SHP77 (cell line): ENCODE results near the gene PPP1R13L.
A peak's percentile ranks its signal among the peaks of the same experiment; 100 is the strongest.

Experiments
- DNase-seq, 2 experiments: peaks; one replicate each; lab custom pipeline; 2025; lab: John Stamatoyannopoulos, UW

Gene PPP1R13L

DNA sequence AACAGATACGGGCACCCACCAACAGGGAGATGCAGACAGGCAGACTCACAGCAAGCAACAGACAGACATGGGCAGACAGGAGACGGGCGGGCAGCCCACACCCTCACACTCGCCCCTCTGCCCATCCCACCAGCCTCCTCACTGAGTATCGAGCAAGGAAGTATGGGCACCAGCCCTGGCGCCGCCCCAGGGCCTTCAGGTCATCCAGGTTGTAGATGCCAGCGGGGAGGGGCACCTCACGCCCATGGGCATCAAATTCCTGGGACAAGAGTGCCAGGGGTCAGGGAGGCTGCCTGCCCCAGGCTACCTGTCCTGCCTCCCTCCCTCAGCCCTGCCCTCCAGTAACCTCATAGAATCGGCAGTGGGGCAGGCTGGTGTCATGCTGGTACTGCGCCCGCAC, 40.2 kb downstream of the PPP1R13L start:
- no peak for DNase-seq

DNA sequence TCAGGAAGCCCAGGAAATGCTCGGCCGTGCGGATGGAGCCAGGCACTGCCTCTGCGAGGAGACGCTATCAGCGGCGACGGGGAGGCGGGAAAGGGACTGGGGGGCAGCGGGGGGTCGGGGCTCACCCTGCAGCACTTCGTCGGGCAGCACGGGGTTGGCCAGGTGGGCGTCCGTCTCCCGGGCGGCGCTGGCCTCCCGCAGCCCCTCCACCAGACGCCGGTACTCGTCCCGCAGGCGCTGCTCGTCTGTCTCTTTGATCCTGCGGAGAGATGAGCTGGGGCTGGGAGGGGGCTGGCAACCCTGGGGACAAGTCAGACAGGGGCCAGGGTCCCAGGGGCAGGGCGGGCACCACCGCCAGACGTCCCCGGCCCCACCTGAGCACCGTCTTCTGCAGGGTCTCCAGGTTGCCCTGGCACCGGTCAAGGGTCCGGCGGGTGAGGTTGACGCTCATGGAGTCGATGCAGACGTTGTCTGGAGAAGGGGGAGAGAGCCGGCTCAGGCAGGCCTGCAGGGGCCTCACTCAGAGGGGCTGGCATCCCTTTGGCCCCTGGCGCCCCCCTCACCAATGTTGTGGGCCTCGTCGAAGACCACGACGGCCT, 40.9 kb downstream of the PPP1R13L start:
- DNase-seq, result no peak

DNA sequence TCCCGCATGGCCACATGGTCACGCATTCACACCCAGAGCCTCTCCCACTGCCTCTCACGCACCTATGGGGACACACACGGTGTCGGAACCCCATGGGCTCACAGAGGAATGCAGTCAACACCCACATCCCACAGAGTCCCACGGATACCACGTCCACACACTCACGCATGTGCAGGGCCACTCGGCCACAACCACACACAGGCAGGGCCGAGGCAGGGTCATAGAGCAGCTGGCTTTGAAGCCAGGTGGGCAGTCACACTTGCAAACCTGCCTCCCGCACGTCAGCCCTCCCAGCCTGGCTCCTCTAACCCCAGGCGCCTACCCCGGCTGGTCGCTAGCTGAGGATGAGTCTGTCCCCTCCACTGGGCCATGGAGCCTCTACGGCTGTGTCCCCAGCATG, 42.6 kb downstream of the PPP1R13L start:
- no peak for DNase-seq

DNA sequence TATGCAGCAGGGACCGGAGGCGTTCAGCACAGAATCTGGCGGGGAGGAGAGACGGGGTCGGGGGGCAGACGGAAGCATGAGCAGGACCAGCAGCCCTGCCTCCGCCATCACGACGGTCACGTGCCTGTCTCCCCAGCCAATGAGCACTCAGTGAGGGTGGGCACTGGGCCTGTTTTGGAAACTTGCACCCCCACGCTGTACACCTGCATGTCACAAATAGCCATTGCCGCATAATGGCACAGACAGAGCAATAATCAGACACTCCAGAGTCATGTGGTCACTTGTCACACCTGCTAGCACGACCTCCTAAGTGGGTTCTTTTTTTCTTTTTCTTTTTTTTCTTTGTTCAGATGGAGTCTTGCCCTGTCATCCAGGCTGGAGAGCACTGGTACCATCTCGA, 43.3 kb downstream of the PPP1R13L start:
- no peak for DNase-seq

DNA sequence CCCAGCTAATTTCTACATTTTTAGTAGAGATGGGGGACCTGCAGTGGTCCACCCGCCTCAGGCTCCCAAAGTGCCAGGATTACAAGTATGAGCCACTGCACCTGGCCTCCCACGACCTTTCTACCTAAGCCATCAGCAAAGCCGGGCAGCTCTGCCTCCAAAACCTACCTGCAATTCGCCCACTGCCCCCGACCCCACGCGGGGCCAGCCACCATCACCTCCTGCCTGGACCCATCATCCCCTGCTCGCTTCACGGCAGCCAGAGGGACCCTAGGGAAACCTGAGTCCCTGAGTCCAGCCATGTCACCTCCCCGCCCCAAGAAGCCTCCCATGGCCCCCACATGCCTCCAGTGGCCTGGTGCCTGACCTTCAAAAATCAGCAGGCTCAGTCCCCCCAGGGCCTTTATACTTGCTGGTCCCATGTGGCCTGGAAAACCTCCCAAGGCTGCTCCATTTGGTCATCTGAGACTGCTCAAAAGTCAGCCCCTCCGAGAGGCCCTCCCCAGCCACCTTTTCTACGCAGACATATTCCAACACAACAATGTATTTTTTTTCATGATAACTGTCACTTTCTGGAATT, 46.6 kb downstream of the PPP1R13L start:
- no peak for DNase-seq

DNA sequence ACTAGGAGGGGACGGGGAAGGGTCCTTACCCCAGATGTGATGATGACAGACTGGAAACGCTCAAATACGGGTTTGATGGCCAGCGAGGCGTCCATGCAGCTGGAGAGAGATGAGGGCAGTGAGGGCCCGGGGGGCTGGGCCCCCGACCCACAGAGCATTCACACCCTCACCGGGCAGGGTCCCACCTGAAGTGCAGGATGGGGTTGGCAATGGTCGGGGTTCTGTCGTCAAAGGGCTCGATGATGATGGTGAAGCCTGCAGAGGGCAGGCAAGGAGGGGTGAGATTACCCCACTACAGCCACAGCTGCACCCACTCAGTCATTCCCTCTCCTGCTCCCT, 47.5 kb downstream of the PPP1R13L start:
- no peak for DNase-seq

DNA sequence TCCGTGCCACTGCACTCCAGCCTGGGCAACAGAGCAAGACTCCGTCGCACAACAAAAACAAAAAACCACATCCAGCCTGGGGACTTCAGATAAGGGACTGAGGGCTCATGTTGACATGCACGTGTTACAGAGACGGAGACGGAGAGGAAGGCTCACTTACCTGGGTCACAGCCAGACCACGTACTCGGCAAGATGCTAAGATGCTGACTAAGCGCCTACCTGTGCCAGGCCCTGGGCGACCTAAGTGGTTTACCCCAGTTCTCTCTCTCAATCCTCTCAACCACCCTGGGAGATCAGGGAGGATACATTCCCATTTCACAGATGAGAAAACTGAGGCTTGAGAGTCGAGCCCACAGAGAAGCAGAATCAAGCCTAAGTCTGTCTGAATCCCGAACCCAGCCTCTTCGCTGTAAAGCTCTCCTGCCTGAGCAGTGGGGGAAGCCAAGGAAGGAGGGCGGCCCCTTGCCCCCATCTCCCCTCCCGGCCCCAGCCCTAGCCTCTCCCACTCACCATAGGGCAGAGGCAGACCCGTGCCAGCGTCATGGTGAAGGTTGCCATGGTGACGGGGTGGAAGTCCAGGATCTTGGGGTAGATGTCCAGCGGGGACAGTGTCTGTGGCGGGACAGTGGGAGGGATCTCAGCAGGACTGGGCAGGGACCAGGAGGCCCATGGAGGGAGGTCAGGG, 48.0 kb downstream of the PPP1R13L start:
- no peak for DNase-seq

DNA sequence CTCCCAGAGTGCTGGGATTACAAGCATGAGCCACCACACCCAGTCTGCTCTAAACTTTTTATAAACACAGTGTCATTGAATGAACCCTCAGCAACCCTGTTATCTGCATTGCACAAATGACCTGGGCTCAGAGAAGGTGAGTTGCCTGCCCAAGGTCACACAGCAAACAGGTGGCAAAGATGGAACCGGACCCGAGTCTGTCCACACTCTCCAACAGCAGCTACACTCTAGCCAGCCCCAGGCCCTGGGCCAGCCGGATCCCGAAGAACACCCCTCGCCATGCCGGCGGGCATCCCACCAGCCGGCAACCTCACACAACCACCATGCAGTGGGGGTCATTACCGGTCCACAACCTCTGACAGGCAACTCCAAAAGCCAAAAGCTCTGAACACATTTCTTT, 49.0 kb downstream of the PPP1R13L start:
- no peak for DNase-seq

DNA sequence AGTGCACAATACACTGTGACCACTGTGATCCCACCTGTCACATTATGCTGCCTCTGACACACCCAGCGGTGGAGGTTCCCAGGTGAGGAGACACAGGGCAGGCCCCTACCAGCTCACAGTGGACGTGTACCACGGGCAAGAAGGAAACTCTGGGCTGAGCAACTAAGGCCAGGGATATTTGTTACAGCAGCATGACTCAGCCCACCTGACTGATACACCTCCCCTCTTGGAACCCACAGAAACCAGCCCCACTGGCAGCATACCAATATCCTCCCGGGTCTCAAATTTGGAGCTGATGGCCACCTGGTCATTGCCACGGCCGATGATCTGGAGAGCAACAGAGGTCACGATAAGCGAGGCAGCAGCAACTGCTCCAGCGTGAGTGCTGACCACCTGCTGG, 49.5 kb downstream of the PPP1R13L start:
- DNase-seq, result no peak

DNA sequence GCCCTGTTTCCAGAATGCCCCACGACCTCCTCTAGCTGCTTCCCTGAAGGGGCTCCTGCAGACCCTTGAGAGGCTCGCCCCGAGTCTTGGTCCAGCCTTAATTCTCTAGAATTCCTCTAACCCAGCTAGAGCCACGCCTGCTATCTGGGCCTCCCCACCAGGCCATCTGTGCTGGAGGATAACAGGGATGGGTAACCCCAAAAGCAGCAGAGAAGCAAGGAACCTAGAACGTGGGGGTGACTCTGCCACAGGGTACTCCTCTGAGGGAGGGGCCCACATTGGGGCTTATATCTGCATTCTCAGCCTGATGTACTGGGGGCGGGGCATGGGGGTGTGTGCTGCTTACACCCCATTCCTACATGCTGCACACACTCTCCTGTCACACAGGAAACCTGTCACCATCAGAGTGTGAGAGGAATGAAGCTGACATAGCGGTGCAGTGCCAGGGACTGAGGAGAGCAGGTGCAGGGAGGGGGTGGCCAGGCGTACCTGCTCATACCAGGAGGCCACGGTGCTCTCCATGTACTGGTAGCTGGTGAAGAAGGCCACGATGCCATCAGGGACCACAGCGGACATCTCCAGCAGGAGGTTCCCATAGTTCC, 50.5 kb downstream of the PPP1R13L start:
- DNase-seq, result no peak

DNA sequence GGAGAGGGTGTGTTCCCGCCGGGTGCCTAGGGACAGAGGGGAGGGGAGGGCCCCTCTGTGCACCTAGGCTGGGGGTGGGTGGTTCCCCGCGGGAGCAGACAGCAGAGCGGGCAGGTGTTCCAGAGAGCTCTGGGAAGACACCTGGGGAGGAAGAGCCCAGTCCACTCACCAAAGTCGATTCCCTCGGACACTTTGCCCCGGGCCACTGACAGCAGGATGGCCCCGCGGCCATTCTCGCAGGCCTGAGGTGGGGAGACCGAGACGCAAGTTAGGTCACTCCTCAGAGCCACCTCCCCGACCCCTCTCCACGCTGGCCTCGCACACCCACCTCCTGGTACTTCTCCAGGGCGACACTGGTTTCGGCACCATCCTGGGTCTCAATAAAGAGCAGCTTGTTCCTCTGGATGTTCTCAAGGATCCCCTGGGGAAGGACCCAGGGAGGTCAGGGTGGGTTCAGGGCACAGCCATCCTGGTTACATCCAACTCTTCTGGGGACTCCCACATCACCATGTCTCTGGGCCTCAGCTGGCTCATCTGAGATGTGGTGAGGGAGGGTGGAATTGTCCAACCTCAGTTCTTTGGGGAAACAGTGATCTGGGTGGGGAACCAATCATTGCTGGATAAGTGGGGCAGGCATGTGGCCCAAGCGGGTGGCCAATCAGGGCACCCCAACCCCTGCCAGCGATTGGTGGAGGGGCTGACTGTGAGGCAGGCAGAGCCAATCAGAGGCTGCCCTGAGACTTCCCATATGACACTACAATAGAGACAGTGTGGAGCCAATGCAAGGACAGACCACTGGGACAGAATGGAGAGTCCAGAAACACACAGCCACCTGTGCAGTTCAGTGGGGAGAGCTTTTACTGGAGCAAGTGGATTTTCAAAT, 51.7 kb downstream of the PPP1R13L start:
- DNase-seq, result no peak

DNA sequence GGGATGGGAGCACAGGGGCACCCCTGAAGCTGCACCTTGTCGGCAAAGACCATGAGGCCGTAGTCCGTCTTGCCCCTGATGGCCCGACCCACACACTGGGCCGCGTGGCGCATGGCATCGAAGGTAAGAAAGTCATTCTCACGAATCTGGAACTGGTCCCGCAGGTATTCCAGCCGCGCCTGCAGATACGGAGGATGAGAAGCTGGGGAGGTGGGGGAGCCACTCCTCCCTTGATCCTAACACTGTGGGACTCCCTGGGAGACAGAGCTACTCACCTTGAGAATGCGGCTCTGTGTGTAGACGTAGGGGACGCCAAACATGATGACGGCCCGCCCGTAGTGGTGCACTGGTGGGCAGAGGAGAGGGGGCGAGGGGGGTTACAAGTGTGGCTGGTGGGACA, 52.4 kb downstream of the PPP1R13L start:
- DNase-seq, result no peak

DNA sequence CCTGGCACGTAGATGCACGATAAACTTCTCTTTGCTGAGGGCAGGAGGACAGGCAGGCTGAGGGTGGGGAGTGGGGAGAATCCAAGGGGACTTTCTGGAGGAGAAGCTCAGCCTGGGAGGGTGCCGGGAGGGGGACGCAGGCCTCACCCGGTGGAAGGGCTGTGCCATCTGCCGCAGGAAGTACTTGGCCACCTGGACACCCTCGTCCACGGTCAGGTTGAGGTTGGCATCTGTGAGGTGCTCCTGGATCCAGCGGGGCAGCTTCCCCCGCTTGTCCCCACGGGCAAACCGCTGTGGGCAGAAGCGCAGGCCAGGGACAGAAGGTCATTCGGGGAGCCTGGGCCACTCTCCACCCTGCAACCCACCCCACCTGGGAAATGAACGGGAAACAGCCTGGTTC, 52.8 kb downstream of the PPP1R13L start:
- no peak for DNase-seq

DNA sequence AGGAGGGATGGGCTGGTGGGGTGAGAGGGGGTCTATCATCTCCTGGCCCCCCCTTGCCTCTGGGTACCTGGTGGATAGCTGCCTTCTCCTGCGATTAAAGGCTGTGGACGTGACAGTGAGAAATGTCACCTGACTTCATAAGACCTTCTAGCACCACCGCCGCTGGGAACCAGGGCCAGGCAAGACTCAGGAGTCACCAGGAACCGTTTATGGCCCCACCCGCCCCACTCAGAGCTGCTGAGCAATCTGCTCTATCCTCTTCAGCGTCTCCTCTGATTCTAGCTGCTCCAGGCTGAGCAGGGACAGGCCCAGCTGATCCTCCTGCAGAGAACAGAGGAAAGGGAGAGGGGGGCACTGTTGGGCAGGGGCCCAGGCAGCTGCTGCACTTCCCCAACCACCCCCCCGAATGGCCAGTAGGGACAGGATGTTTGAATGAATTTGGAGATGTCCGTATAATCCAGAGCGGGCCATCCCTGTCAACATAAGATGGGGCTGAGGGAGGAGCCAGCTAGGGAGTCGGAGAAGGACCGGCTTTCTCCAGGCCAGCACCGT, 53.4 kb downstream of the PPP1R13L start:
- no peak for DNase-seq

DNA sequence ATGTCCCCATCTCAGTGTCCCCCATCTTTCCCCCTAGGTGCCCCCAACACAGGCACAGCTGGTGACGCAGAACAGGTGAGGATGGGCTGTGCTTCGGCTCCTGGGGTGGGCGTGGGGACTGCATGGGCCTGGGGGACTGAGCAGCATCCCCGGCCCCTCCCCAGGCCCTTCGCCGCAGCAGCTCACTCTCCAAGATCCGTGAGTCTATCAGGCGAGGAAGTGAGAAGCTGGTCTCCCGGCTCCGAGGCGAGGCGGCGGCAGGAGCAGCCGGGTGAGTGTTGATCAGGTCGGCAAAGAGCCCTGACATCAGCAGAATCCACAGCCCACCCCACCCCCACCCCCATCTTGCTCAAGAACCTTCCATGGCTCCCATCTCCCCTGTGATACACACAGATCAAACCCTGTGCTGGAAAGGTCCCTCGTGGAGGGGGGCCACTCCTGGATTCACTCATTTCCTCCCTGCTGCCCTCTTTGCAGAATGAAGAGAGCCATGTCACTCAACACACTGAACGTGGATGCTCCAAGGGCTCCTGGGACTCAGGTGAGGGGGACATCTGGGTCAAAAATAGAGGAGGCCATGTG, 54.3 kb downstream of the PPP1R13L start:
- no peak for DNase-seq

DNA sequence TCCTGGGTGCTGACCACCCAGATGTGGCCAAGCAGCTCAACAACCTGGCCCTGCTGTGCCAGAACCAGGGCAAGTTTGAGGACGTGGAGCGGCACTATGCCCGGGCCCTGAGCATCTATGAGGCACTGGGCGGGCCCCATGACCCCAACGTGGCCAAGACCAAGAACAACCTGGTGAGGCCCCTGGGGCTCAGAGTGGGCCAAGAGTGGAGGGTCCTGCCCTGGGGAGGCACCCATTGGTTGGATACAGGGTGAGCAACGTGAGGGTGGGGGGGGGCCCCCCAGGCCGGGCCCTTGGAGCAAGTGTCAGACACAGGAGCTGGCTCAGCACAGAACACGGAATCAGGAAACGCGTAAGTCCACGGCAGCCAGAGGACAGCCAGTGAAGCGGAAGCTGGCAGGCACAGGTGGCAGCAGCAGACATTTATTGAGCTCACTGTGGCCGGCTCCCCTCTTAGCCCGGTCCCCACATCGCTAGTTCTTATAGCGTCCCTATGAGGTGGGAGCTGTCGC, 55.4 kb downstream of the PPP1R13L start:
- no peak for DNase-seq

DNA sequence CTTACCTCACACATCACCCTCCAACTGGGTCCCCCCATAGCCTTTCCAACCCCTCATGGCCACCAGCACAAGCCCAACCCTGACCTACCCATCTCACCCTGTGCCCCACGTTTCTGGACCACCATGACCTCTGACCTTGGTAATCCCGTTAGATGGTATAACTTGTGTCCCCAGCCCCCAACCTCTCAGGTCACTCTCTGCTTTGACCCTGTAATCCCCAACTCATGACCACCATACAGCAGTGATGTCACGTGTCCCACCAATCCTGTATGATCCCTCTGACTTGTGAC, 55.8 kb downstream of the PPP1R13L start:
- DNase-seq, result no peak

DNA sequence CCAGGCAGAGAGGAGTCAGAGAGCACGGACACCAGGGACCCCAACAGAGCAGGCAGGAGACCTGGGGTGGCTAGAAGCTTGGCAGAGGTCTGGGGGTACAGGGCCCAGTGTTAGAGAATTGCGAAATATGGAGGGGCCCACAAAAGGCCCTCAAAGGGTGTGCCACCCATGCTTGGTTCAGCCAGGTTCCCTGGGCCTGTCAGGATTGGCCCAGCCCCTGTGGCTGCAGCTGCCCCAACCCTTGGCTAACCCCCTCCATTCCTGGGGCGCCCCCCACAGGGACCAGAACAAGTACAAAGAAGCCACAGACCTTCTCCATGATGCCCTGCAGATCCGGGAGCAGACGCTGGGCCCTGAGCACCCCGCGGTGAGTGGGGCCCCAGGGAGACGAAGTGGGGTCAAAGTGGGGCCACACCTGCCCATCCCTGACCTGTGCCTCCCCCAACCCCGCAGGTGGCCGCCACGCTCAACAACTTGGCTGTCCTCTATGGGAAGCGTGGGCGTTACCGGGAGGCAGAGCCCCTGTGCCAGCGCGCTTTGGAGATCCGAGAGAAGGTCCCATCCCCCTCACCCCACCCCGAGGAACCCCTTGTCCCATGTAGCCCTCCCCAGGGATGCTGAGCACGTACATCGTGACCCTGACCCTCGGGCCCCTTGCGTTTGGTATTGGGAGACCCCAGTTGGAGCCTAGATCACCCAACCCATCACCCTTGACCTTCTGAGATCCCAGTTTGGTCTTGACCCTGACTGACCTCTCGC, 56.3 kb downstream of the PPP1R13L start:
- DNase-seq, result no peak

DNA sequence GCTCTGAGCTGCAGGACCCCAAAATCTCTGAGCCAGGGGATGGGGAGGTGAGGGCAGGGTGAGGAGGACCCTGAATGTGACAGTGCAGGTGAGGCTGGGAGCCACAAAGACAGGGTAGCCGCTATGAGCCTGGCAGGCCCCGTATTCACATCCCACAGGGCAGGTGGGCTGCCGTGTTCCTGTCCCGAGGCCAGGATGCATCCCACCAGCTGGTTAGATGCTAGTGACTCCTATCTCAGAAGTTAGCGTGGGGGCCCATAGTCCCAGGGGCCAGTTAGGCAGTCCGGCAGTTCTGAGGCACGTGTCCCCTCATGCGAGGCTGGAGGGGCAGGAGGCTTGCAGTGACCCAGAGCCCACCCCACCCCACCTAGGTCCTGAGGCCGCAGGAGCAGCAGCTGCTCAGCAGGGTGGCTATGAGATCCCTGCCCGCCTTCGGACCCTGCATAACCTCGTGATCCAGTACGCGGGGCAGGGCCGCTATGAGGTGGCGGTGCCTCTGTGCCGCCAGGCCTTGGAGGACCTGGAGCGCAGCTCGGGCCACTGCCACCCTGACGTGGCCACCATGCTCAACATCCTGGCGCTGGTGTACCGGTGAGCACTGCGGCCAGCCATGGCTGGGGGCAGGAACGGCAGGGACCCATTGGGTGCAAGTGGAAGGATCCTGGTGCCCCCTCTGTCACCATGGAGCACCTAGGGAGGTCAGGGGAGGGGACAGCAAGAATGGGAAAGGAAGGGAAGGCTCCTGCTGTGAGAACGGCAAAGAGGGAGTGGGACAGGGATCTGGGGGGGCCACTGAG, 57.1 kb downstream of the PPP1R13L start:
- no peak for DNase-seq

DNA sequence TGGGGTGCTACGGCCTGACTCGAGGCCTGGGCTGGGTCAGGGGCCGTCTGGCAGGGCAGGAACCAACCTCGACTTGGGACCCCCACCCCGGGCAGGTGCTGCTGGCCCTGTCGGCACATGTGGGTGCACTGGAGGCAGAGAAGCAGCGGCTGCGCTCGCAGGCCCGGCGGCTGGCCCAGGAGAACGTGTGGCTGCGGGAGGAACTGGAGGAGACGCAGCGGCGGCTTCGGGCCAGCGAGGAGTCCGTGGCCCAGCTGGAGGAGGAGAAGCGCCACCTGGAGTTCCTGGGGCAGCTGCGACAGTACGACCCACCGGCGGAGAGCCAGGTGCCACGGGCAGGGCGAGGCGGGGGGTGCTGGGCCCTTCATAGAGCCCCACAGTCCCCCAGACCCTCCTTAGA, 58.4 kb downstream of the PPP1R13L start:
- peak; percentile 51 to 60 for DNase-seq
